HCT116 (cell line): ENCODE data around the gene COL4A3.

Experiments
- CTCF ChIP-seq, 3 experiments: fragments of 200-600 bp in 1 of 3; sonication (generic) in 1 of 3; IDR thresholded peaks in 2 of 3; conservative IDR thresholded peaks in 1 of 3; 2 replicates each; pipeline ENCODE4 v1.5.1; 2012 to 2017; ENCODE audit warnings: low read depth in 2 of 3, low read length in 2 of 3, antibody characterized with exemption in 1 of 3, borderline replicate concordance in 1 of 3, control low read depth in 1 of 3, mild to moderate bottlenecking in 1 of 3, mixed read lengths in 1 of 3, mixed run types in 1 of 3, moderate library complexity in 1 of 3; ENCODE audit not compliant: insufficient read depth in 1 of 3
- EZH2 ChIP-seq: fragments of 200-600 bp; sonication (generic); IDR thresholded peaks from 2 replicates; pipeline ENCODE4 v1.6.1; 2017; ENCODE audit warnings: antibody characterized with exemption, mixed run types
- MAX ChIP-seq: IDR thresholded peaks from 2 replicates; pipeline ENCODE4 v1.6.1; 2012
- POLR2A ChIP-seq: IDR thresholded peaks from 2 replicates; pipeline ENCODE4 v1.7.0; 2011; ENCODE audit warnings: borderline replicate concordance; ENCODE audit not compliant: insufficient read depth, insufficient read length; ENCODE audit errors: extremely low read depth
- POLR2AphosphoS5 ChIP-seq: IDR thresholded peaks from 2 replicates; pipeline ENCODE4 v1.6.1; 2011; ENCODE audit warnings: mild to moderate bottlenecking, low read depth, low read length, moderate library complexity
- YY1 ChIP-seq: IDR thresholded peaks from 2 replicates; pipeline ENCODE4 v1.6.1; 2011; ENCODE audit warnings: low read length, low read depth, moderate library complexity, mild to moderate bottlenecking; ENCODE audit not compliant: insufficient replicate concordance; ENCODE audit errors: extremely low read depth
- ZBTB33 ChIP-seq: IDR thresholded peaks from 2 replicates; pipeline ENCODE4 v1.6.1; 2011; ENCODE audit warnings: mild to moderate bottlenecking, low read length, moderate library complexity; ENCODE audit not compliant: insufficient replicate concordance; ENCODE audit errors: extremely low read depth

GRCh38 chr2:227204452-227204851 is 40.0 kb downstream of the COL4A3 start:
- TF ChIP-seq CTCF (IDR thresholded peaks at IDR 0.05 in 2 of 3, conservative IDR thresholded peaks at IDR 0.05 in 1 of 3; ENCODE audit: borderline replicate concordance in 1 of 3, insufficient read depth in 1 of 3, low read depth in 2 of 3, low read length in 2 of 3) (no peak), EZH2 (no peak), MAX (no peak), POLR2A (no peak), ZBTB33 (no peak), YY1 (no peak), POLR2AphosphoS5 (no peak)
